NOMO-1 treated with dmso at 0.1 percent for 144 hours (cell line): Measurements from ENCODE around the gene CCDC57.
"Not testable (repeated sequence)": the region's sequence is repeated elsewhere in the genome, so short reads cannot be mapped to it uniquely, and the experiment has no call there.

Source experiments
- DNase-seq: peaks from one replicate; lab custom pipeline; 2025; ENCODE audit not compliant: unreplicated experiment; lab: John Stamatoyannopoulos, UW

The CCDC57 gene

DNA sequence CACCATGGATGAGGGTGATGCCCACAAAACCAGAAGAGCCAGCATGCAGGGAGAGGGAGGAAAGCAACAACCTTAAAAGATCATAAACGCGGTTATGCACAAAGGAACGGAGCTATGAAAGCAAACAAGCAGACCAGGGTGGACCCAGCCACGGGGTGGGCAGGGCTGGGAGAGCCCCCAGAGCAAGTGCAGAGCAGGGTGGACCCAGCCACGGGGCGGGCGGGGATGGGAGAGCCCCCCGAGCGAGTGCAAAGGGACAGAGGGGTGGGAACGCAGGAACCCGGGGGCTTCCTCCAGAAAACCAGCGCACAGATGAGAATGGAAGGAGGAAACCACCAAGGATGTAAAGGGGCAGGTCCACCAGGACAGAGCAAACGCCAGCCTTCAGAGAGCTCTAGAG lies 33.2 kb downstream of the CCDC57 start:
- no peak for DNase-seq

DNA sequence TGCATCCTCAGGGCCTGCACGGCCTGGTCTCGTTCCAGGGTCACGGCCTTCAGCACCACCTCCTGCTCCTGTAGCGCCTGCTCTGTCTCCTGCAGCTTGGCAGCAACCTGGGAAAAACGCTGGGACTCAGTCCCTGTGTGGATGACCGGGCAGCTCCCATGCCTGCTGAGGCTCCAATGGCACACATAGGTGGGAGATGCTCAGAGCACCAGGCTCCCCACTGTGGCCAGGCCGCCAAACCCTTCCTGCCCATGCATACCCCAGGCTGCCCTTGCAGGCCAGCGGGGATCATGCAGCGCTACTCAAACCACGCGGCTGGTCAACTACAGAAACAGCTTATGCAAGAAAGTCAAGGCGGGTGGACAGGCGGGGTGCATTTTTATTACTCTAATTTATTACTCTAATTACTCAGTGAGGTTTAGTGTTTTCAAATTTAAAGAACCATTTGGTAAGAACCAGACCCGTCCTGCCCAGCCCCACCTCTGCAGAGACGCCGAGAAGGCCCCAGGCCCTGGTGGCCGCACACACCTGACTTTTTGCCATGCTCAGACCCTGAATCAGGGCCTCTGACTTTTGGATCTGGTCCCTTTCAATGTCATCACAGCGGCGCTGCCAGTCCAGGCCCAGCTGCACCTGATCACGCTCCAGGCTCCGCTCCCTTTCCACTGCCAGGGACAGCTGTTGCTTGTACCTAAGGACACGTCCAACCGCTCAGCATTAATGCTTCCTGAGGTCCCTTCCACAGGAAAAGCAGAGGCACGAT lies 34.0 kb downstream of the CCDC57 start:
- DNase-seq, result no peak

DNA sequence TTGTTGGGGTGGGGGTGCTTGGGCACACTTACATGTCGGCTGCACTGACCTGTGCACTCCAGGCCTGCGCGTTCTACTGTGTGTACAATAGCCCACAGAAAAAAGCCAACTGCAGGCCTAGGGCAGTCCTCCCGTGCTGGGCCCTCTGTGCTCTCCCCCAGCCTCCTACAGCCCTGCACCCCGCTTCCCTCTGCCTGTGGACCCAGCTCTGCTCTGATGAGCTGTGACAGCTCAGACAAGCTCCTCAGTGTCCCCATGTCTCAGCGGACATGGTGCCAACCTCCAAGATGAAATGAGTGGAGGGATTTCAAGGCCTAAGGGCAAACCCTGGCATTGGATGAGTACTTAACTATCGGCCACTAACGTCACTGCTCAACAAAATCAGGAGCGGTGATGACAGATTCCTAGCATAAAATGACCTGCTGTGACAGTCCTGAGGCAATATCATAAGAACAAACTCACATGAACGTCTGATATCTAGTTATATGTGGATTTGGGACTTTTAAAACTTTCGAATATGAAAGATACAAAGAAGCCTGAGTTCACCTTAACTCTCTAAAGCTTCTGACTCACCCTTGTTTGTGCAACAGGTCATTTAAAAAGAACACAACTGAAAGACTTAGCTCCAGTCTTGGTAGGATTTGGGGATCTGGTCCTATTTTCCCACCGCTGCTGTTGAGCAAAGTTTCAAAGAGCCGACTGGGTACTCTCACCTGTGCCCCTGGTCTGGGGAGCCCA lies 34.7 kb downstream of the CCDC57 start:
- DNase-seq, result no peak

DNA sequence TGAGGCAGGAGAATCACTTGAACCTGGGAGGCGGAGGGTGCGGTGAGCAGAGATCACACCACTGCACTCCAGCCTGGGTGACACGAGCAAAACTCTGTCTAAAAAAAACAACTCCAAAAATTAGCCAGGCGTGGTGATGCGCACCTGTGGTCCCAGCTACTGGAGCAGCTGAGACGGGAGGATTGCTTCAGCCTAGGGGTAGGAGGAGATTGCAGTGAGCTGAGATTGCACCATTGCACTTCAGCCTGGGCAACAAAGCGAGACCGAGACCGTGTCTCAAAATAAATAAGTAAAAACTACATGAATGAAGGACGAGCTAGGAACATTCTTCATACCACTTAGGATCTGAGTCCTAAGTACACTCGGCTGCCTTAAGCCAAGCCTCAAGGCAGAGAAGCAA lies 35.4 kb downstream of the CCDC57 start:
- no peak for DNase-seq

DNA sequence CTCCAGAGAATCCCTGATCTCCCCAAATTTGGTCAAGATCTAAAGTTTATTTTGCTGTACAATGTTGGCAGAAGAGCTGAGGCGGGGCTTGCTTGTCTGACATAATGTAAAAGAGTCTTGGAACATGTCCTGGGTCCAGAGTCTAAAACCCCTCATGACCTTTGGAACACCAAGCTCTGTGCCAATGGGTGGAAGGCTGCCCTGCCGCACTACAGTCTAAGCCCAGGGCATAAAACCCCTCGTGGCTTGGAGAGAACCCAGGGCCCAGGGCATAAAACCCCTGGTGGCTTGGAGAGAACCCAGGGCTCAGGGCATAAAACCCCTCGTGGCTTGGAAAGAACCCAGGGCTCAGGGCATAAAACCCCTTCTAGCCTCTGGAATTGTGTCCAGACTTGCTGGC lies 36.7 kb downstream of the CCDC57 start:
- DNase-seq, result no peak

DNA sequence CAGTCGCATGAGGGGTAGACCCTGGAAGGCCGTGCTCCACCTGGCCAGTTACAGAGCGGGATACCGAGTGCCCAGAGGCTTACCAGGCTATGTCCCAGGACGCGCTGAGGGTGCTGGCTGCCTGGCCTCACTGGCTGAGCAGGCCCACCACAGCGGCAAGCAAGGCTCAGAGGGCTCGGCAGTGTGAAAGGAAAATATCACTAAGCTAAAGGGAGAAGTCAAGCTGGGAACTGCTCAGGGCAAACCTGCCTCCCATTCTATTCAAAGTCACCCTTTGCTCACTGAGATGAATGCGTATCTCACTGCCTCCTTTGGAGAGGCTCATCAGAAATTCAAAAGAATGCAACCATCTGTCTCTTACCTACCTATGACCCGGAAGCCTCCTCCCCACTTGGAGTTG lies 37.4 kb downstream of the CCDC57 start:
- DNase-seq, result no peak

DNA sequence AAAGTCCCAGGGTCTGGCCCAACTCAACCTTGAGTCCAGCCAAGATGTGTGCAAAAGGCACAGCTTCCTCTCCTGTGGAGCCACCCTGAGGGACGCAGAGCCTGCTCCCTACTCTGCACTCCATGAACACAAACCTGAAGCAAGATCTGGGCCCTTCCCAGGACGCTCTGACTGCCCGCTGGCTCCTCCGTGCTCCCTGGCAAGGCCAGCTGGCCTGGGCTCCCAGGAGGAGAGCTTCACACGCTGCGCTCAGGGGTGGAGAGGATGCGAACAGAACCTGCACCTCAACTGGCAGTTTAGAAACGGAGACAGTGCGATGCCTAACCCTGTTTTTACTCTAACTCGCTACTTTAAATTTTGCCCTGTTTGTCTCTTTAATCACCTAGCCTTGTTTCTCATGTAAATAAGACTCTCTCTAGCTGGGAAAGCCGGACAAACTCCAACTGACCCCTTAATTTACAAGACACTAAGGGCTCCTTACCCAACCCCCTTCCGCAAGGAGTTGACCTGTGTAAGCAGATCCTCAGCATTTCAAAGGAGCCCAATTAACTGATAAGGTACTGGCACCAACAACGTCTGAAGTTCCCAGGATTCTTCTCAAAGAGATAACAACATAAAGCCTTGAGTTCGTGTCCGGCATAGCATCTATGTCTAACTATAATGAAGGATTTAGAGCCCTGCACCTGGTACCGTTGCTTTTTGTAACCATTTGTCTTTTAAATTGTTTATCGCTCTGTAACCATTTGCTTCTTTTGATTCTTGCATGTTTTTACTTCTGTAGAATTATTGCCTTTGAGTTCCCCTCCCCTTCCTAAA lies 38.4 kb downstream of the CCDC57 start:
- not testable (repeated sequence) for DNase-seq

DNA sequence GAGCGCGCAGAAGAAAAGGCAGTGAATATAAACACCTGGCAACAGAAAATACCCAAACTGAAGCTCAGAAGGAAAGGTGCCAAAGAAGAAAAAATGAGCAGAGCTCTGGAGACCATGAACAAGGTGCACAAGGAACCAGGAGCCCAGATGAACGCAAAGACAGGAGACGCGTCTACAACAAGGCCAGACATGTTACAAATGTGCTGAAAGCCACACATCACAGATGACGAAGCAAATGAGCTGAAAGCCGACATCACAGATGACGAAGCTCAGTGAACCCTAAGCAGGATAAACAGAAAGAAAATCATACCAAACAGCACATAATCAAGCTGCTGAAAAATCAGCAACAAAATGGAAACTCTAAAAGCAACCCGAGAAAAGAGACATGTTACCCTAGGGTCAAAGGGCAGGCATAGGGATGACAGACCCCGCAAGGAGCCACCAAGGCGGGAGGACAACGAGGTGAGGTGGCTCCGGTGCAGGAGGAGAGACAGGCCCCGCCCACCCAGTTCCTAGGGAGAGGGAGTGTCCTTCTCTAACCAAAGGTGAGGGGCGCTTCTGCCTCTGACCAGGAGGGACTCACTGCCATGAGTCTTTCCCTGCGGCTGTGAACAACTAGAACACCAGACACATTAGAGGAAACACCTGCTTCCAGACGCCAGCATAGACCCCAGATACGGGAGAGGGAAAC lies 39.1 kb downstream of the CCDC57 start:
- no peak for DNase-seq

DNA sequence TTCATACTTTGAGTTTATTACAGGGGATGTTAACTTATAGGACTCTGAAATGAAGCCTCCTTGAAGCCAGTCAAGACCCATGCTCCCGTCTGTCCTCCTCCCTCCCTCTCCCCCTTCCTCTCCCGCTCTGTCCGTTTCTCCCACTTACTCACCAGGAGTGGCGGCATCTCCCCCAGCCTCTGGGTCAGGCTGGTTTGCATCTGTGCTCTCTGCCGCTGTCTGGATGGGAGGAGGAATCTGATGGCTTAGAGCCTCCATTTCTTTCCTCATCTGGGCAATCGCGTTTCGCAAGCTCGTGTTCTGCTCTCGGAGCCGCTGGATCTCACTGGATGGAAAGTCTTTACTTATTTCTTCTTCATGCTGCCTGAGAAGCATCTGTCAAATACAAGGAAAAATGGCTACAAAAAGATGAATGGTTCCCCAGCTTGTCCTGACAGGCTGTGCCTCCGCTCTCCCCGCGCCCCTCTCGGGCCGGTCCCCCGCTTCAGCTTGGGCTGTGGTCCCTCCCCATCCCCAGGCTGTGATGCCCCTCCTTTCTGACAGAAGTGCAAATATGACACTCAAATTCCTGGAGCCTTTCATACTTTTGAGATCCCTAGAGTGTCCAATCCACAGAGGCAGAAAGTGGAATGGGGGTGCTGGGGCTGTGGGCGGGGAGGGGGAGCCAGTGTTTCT lies 40.0 kb downstream of the CCDC57 start:
- DNase-seq, result no peak

DNA sequence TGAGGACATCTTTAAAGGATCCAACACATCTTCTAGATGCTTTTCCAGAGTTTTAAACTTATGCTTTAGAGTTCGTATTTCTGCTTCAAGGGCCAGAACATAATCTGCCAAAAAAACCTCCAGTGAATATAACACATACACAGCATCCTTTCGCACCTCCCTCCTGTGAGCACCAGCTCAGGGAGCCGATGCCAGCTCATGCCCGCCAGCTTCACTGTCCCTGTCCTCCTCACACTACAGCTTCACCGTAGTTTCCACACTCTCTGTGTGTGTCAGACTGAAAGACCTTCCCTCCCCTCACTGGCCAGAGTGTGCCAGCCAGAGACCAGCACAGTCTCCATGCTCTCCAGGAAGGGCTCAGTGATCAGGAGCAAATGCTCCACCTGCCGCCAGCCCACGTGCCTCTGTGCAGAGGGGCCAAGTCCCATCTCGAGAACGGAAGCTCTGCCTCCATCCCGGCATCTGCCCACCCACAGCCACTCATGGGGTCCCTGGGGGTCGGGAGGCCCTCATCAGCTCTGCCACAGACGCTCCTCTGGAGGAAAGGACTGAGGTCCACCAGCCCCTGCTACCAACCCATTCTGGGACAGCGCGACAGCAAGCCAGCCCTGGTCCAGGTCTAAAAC lies 40.8 kb downstream of the CCDC57 start:
- no peak for DNase-seq

DNA sequence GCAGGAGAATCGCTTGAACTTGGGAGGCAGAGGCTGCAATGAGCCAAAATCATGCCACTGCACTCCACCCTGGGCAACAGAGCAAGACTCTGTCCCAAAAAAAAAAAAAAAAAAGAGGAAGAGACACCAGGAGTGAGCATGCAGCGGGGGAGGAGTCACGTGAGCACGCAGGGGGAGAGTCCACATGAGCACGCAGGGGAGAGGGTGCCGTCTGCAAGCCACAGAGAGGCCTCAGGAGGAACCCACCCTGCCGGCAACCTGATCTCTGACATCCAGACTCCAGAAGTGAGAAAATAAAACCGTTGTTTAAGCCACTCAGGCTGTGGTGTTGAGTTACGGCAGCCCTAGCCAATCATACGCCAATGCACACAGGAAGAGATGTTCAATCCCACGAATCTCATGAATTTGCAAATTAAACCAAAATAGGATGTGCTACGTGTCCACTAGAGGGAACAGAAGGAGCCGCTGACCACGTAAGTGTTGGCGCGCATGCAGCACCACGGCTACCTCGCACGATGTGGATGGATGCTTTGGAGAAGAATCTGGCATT lies 42.2 kb downstream of the CCDC57 start:
- no peak for DNase-seq

DNA sequence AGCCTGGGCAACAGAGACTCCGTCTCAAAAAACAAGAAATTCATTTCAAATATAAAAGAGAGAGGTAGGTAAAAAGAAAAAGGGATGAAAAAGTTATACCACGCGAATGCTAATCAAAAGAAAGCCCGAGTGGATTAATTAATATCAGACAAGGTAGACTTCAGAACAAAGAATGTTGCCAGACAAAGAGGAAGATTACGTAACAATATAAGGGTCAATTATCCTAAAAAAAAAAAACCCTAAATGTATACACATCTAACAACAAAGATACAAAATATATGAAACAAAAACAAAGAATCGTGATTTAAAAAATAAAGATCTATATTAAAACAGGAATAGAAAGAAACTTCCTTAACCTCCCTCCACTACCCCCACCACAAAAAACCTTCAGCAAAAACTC lies 44.1 kb downstream of the CCDC57 start:
- no peak for DNase-seq

DNA sequence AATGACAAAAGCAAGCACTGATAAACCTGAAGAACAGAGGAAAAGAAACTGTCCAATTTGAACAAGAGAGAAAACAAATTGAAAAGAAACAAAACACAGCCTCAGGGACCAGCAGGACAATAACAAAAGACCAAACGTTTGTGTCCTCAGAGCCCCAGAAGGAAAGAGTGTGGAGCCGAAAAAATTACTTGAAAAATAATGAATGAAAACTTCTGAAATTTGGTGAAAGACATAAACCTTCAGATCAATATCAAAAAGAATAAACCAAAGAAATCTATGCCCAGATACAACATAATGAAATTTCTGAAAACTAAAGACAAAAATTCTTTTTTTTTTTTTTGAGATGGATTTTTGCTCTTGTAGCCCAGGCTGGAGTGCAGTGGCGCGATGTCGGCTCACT lies 45.6 kb downstream of the CCDC57 start:
- no peak for DNase-seq

DNA sequence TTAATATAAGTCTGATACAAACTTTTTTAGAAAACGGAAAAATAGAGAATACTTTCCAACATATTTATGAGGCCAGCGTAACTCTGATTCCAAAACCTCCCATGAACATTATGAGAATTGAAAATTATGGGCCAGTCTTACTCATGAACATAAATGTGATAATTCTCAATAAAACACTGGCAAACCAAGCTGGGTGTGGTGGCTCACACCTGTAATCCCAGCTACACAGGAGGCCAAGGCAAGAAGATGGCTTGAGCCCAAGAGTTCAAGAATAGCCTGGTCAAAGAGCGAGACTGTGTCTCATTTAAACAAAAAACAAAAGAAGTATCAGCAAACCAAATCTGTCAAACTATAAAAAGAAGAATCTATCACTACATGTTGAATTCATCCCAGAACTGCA lies 47.8 kb downstream of the CCDC57 start:
- DNase-seq, result no peak

DNA sequence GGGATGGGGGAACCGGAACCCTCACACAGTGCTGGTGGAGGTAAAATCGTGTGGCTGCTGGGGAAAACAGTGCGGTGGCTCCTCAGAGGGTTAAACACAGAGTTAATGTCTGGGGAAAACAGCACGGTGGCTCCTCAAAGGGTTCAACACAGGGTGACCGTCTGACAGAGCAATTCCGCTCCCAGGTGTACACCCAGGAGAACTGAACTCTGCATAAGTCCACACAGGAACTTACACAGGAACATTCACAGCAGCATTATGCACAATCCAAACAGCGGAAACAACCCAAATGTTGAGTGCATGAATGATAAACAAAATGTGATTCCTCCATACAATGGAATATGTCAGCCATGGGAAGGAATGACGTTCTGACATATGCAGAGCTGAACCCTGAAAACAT lies 51.4 kb downstream of the CCDC57 start:
- DNase-seq, result no peak

DNA sequence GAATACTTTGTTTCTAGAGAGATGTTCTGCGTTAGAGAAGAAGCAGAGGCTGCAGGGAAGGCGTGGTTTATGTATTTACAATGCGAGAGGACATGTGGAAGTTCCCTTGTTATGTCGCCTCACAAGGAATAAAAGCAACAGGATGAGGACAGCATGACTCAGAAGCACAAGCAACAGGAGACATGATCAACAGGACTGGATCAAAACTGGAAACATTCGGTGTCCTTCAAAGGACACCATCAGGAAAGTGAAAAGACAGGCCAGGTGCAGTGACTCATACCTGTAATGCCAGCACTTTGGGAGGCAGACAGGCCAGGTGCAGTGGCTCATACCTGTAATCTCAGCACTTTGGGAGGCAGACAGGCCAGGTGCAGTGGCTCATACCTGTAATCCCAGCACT lies 52.6 kb downstream of the CCDC57 start:
- DNase-seq, result no peak

DNA sequence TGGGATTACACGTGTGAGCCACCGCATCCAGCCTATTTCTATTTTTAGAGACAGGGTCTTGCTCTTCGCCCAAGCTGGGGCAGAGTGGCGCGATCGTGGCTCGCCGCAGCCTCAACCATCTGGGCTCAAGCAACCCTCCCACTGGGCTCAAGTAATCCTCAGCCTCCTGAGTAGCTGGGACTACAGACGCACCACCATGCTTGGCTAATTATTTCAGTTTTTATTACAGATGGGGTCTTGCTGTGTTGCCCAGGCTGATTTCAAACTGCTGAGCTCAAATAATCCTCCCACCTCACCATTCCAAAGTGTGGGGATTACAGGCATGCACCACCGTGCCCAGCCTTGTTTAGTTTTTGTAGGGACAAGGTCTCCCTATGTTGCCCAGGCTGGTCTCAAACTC lies 53.8 kb downstream of the CCDC57 start:
- no peak for DNase-seq

DNA sequence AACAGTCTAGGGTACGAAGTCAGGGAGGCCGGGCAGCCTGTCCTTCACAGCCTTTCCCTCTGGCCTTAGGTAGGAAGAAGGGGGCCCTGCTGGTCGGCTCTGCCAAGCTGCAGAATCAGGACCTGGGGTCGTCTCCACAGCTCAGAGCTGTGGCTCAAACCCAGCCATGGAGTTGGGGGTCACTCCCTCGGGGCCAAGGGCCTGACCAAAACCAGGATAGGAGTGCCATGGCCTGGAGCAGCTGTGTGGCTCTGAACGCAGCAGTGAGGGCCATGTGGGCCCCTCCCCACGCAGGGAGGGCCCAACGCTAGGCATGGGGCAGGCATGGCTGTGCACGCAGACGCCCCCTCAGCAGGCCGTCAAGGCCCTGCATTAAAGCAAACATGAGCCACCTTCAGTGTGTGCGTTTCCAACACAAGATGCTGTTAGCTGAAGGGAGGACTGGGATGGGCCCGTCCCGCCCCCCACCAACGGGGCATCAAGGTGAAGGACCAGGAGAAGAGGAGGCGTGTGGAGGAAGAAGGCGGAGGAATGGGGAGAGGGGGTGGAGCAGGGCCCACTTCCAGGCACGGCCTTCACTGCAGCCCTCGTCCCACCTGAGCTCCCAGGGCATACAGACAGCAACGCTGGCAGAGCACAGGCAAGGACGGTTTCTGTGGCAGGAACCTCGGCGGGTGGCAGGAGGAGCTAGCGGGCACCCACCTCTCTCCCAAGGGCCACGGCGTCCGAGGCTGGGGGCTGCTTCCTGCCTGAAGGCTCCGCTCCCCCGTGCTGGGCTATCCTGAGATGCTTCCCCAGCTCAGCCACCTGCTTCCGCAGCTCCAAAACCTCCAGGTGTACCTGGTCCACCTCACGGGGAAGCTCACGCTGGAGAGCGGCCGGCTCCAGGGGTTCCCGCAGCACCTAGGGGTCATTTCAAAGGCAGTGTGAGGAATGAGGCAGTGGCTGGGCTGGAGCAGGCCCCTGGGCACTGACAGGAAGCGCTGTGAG lies 55.3 kb downstream of the CCDC57 start:
- DNase-seq, result no peak
